Fibroblast of peridontal ligament (primary cell): ENCODE measurements around the gene SVEP1.

Experiments
- DNase-seq: peaks from one replicate; pipeline ENCODE4 v3.0.0-alpha.2; 2010; ENCODE audit errors: extremely low read depth

SVEP1 gene

DNA sequence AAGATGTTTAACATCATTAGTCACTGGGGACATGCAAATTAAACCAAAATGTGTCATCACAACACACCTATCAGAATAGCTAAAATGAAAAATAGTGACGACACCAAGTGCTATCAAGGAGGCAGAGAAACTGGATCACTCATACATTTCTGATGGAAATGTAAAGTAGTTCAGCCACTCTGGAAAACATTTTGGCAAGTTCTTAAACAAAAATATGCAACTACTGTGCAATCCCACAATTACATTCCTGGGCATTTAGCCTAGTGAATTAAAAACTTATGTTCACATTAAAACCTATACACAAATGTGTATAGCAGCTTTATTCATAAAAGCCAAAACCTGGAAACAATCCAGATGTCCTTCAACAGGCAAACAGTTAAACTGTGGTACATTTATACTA lies 53.1 kb downstream of the SVEP1 start:
- DNase-seq, result peak; percentile 99

DNA sequence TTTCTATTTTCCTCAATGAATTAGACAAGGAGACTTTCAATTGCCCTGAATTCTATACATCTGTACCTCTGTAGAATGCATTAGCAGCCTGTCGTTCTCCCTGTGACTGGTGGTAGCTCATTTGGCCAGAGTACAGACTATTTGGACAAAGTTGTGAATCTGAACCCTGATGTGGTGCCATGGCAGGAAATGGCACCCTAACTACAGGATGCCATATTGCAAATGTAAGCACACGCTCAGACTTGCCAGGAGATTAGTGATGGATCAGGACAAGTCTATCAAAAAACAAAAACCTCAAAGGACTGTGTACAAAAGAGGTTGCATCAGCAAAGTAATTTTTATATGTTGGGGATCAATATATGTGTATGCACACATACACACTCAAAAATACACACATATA lies 58.3 kb downstream of the SVEP1 start:
- DNase-seq, result no peak

DNA sequence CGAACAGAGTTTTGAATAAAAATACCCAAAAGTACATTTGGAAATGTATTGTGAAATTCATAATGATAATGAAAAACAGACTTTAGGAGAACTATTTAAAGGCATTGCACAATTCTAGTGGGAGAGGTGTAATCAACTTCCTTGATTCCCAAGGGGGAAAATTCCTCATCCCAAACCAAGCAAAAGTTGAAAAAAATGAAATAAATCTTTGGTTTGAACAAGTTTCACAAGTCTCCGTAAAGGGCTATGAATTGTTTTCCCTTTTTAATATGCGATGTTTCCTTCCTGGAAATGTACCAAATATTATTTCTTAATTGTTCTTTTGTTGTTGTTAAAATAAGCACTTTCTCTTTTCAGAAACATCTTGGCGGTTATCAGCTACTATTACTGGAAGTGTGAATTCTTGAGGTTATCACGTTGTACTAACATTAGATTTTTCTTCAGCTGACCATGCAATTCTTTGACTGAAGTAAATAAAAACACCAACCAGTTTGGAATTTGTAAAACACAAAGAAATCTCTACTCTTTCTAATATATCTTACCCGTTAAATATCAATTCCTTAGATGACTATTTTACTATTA lies 59.3 kb downstream of the SVEP1 start:
- DNase-seq, result peak; percentile 98

DNA sequence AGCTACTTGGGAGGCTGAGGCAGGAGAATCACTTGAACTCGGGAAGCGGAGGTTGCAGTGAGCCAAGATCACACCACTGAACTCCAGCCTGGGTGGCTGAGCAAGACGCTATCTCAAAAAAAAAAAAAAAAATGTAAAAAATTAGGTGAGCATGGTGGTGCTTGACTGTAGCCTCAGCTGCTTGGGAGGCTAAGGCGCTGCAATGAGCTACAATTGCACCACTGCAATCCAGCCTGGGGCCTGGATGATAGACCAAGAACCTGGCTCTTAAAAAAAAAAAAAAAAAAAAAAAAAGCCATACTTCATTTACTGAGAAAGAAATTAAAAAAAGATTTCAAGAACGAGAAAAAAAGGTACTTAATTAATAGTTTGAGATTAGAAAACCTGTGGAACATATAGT lies 62.1 kb downstream of the SVEP1 start:
- no peak for DNase-seq

DNA sequence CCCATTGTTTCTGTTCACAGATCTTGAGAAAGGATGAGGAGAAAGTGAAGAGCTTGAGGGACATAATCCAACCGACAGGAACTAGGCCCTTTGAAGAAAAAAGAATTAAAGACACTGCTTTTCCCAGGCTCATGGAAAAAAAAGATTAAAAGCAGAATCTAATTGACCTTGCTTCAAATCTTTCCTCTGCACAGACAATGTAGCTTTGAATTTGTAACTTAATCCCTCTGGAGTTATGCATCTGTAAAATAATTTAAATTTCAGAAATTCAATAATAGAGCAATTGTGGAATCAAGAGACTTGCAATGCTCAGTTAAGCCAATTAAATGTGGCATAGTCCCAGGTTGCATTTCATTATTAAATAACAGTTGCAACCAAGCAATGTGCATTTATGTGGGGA lies 64.6 kb downstream of the SVEP1 start:
- DNase-seq, result no peak

DNA sequence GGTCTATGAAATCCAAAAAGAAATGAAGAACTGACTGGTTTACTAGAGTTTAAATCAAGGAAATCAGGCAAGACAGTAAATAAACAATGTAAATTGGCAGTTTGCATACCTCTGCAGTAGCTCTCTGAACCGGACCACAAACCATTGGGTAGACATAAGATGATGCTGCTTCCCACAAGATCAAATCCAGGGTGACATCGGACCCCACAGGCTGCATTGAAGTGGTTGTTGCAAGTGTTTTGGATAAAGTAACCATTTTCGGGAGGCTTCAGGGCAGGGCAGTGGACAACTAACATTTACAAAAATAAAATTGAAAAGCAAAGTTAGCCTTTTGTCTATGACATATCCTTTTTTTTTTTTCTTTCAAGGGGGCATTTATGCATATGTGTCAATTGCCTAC lies 66.7 kb downstream of the SVEP1 start:
- DNase-seq, result no peak

DNA sequence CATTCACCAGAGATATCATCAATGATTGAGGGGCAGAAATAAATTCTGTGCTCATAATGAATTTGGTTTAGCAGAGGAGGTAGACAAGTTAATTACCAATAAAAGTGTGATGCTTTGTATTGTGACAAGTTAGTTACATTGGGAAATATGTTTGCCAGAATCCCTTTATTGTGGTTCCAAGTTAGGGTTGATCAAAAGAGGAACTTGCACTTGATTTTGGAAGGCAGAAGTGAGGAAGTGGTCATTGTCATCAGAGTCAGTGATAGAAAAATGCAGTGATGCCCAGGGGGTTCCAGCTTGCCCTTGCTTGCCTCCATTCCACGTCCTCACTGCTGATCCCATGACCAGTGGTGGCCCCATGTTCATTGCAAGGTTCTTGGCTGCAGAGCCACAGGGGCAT lies 69.7 kb downstream of the SVEP1 start:
- DNase-seq, result no peak

GRCh38 chr9:110502842-110503241 lies 76.7 kb downstream of the SVEP1 start:
- DNase-seq, result no peak

- DNase-seq, result no peak
Measured at GRCh38 chr9:110499608-110500007, 79.9 kb downstream of the SVEP1 start.

- DNase-seq, result no peak
Measured at GRCh38 chr9:110487196-110487595, 92.3 kb downstream of the SVEP1 start.

GRCh38 chr9:110486218-110486617 lies 93.3 kb downstream of the SVEP1 start:
- DNase-seq, result no peak

DNA sequence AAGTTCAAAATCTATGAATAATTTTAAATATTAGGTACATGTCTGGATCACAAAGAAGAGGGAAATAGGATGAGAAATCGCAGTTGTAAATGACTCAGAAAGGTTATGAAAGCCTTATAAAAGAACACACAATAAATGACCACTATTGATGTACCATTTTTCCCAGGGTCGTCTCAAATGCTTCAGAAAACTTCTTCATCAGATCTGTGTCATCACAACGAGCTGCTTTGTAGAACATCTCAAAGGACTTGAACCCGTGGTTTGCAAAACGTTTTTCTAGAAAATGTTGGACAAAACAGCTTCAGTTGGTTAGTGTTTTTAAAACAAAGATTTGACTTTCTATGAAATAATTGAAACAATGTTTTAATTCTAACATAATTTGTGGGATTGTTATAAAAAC lies 100.1 kb downstream of the SVEP1 start:
- DNase-seq, result no peak

GRCh38 chr9:110476251-110476650 lies 103.3 kb downstream of the SVEP1 start:
- no peak for DNase-seq

DNA sequence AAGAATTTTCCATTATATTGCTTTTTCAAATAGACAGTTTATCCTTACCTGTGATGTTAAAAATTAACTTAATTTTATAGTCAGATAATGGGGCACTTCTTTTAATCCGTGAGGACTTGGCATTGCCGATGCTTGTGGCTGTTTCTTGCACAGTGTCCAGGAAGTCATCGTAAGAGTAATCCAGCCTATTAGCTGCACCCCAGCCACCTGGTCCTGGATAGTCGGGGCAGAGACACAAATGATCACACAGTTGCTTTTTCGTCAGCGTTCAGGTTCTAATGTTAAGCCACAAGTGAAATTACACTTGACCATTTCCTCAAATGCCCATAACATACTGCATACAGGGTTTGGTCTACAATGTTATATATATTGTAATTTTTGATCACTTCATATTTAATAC lies 107.4 kb downstream of the SVEP1 start:
- DNase-seq, result no peak

DNA sequence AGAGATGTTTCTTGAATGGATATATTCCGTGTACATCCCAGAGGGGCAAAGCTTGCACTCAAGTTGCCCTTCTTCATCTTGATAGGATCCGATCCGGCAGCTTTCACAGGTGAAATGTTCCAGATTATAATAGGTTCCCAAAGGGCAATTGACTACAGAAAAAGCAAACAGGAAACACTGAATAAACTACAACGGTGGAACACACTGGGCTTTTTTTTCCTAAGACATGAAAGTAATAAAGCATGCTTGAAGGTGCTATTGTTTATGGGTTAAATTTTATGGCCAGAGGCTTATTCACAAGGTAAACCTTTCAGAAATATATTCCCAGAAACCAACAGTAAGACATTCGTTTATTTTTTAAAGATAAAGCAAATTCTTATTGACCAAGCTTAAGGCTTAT lies 110.6 kb downstream of the SVEP1 start:
- DNase-seq, result no peak

DNA sequence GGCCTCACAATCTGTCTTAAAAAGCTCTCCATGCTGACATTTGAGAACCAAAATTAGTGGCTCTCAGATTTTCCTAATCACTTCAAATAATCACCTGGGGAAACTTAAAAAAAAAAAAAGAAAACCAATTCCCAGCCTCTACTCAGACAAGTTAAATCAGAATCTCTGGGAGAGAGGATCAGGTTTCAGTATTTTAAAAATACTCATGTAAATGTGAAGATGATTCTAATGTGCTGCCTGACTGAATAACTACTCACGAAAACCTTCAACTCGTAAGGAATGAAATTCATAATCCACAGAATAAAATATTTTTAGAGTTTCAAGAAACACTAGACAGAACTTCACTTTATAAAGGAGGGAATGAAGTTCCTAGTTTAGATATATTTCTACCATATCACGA lies 114.4 kb downstream of the SVEP1 start:
- no peak for DNase-seq

GRCh38 chr9:110464321-110464720 lies 115.2 kb downstream of the SVEP1 start:
- no peak for DNase-seq

GRCh38 chr9:110463499-110463898 lies 116.0 kb downstream of the SVEP1 start:
- no peak for DNase-seq

DNA sequence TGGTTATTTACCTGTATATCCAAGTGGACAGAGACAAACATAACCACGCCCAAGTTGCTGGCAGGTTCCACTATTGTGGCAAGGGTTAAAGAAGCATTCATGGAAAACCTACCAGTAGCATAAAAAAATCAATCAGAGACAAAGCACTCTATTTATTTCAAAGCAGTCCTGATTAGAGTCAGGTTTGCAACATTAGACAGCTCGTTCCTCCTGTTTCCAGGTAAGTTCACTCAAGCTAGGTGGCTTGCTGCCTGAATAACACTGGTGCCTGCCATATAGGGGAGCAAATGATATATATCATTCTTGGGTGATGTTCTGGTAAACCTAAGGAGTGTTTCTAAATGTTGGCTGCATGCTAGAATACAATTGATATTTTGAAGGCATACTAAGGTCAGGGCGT lies 122.3 kb downstream of the SVEP1 start:
- no peak for DNase-seq

GRCh38 chr9:110456681-110457080 lies 122.9 kb downstream of the SVEP1 start:
- no peak for DNase-seq

DNA sequence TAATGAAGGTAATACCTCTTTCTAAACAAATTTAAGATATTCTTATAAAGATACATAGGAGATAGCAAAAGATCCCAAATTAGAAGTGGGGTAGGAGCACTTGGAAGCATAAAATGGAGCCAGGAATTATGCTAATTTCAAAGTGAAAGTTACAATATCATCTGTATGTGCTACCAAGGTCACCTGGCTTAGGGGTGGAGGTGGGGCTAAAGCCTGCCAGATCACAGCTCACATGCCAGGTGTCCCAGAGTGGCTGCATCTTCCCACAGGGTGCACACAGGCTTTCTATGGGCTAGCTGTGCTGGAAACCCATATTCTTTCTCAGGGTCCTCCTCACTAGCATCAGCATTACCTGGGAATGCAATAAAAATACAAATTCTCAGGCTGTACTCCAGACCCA lies 123.7 kb downstream of the SVEP1 start:
- DNase-seq, result no peak

GRCh38 chr9:110452227-110452801 lies 127.2 kb downstream of the SVEP1 start:
- DNase-seq, result peak; percentile 45

DNA sequence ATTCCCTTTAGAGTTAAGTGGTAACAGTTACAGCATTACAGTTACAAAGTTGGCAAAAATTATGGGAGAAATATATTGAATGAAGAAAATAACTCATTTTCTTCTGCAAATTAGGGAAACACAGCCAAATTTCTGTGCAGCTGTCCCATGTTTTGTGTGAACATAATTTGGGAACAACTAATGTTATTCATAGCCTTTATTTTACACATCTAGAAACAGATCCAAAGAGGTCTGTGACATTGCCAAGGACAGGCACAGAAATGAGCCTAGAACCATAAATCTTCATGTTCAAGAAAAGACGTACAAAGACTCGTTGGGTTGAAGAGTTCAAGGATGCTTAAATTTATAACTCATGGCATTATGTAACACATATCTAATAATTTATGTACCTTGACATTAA lies 127.8 kb downstream of the SVEP1 start:
- DNase-seq, result no peak

DNA sequence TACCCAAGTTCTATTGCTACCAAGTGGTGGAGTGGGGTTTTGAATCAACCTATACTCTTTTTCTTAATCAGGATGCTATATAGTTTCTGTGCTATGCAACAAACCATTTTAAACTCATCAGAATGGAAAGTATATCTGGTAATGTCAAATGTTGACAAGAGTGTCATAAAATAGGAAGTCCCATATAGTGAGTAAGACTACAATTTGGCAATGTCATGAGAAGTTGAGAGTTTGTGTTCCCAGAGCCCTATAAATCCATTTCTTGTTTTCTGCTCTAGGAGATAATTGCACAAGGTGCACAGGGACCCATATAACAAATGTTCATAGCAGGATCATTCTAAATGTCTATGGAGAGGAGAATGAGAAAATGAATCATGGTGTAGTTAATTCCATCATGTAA lies 132.1 kb downstream of the SVEP1 start:
- no peak for DNase-seq
